Body of pancreas (tissue), 4 donors: Measurements from ENCODE around the gene P3H2. TPM values are rescaled to one million over a fixed set of nuclear protein-coding genes. Genes with fewer than 3 reads are reported as not detected.

Experiments used
- ATAC-seq: fragments of 150-250 bp; one replicate; pipeline ENCODE4 v1.9.1; 2016
- DNase-seq, 4 donors: peaks; one replicate each; pipeline ENCODE4 v3.0.0-alpha.2; 2019
- H3K27ac ChIP-seq, 4 donors: fragments of 200-600 bp; sonication (generic); 1 replicate in 3 of 4; 2 replicates in 1 of 4; pipeline versions ENCODE4 v1.5.1 to v1.6.1; 2016 to 2019; ENCODE audit warnings: mild to moderate bottlenecking in 1 of 4, mixed read lengths in 1 of 4, moderate library complexity in 1 of 4
- H3K27me3 ChIP-seq, 2 donors: fragments of 200-600 bp; sonication (generic); one replicate each; pipeline ENCODE4 v1.6.0; 2016; ENCODE audit warnings: mild to moderate bottlenecking in 1 of 2
- H3K36me3 ChIP-seq, 2 donors: fragments of 200-600 bp; sonication (generic); replicated peaks in 1 of 2; 2 replicates each; pipeline ENCODE4 v1.5.1; 2016; ENCODE audit warnings: low read depth in 2 of 2; ENCODE audit not compliant: insufficient read depth in 1 of 2
- H3K4me1 ChIP-seq: fragments of 200-600 bp; sonication (generic); one replicate; pipeline ENCODE4 v1.6.0; 2016
- H3K4me3 ChIP-seq, 2 donors: fragments of 200-600 bp; sonication (generic); 1 replicate in 1 of 2; 2 replicates in 1 of 2; pipeline ENCODE4 v1.5.1; 2016 to 2019
- H3K9me3 ChIP-seq, 3 donors: fragments of 200-600 bp; sonication (generic); 1 replicate in 2 of 3; 2 replicates in 1 of 3; pipeline ENCODE4 v1.5.1; 2016
- CTCF ChIP-seq, 7 experiments: fragments of 450-650 bp in 4 of 7; fragments of 200-600 bp in 3 of 7; sonication (generic) in 3 of 7; IDR thresholded peaks; one replicate each; pipeline ENCODE4 v1.5.1; 2016 to 2019; ENCODE audit warnings: antibody characterized with exemption in 7 of 7
- POLR2A ChIP-seq, 3 donors: fragments of 450-650 bp; IDR thresholded peaks; one replicate each; pipeline ENCODE4 v1.6.1; 2016; ENCODE audit warnings: antibody characterized with exemption in 3 of 3, mild to moderate bottlenecking in 2 of 3
- WGBS, 2 donors: methylation state at CpG; one replicate each; pipeline ENCODE4 v1.1.5; 2017; 5-methylcytosine and 5-hydroxymethylcytosine counted together
- intact Hi-C: fragments of 100-400 bp; cut with DNase I; formaldehyde crosslinking; loops from one replicate; pipeline ENCODE4 v1.15.1; 2023
- total RNA-seq, 2 donors: library from RNA; depleted of rRNA; stranded (reverse); fragments of >200 nt; gene quantifications; one replicate each; pipeline ENCODE4 v1.1.0, GENCODE V29; 2016

Gene P3H2
- total RNA-seq, 2 donors from 2014 or later = 3.0 to 35.5 TPM

- Histone ChIP-seq H3K36me3 (no peaks in the 10 kb centered on the region), H3K9me3 (no peaks in the 10 kb centered on the region), H3K27ac (no peak overlapping the region), H3K4me3 (no peak overlapping the region), H3K4me1 (no peaks in the 10 kb centered on the region), H3K27me3 (no peaks in the 10 kb centered on the region)
- no peak for DNase-seq
- intact Hi-C loops = no loop called here
- TF ChIP-seq POLR2A (IDR thresholded peaks at IDR 0.05) = no peak
- no peak for TF ChIP-seq CTCF (IDR thresholded peaks at IDR 0.05)
- ATAC-seq = no peak
Observed at GRCh38 chr3:190043741-190044140, 77.0 kb downstream of the P3H2 start.

- ATAC-seq = no peak
- Histone ChIP-seq H3K4me3 (no peak overlapping the region), H3K36me3 (no peaks in the 10 kb centered on the region), H3K4me1 (no peaks in the 10 kb centered on the region), H3K9me3 (no peaks in the 10 kb centered on the region), H3K27me3 (no peaks in the 10 kb centered on the region), H3K27ac (no peak overlapping the region)
- no peak for DNase-seq
- intact Hi-C loops = no loop called here
- 68 to 70% methylated on average over 2 of the region's 2 CpGs for WGBS, 2 donors
- no peak for TF ChIP-seq CTCF (IDR thresholded peaks at IDR 0.05)
- TF ChIP-seq POLR2A (IDR thresholded peaks at IDR 0.05) = no peak
Observed at GRCh38 chr3:190042558-190042957, 78.1 kb downstream of the P3H2 start.

- Histone ChIP-seq H3K4me3 (no peak overlapping the region), H3K9me3 (no peaks in the 10 kb centered on the region), H3K36me3 (no peaks in the 10 kb centered on the region), H3K27ac (no peak overlapping the region), H3K27me3 (no peaks in the 10 kb centered on the region), H3K4me1 (no peaks in the 10 kb centered on the region)
- no peak for TF ChIP-seq CTCF (IDR thresholded peaks at IDR 0.05)
- no peak for TF ChIP-seq POLR2A (IDR thresholded peaks at IDR 0.05)
- 51 to 56% methylated on average over 3 of the region's 3 CpGs for WGBS, 2 donors
- ATAC-seq (no peak), DNase-seq (no peak)
- intact Hi-C loops = no loop called here
Observed at GRCh38 chr3:190041333-190042041, 79.2 kb downstream of the P3H2 start.

- WGBS, 2 donors = 56 to 58% methylated on average over 5 of the region's 5 CpGs
- no peak for ATAC-seq
- intact Hi-C loops = no loop called here
- H3K4me1 ChIP-seq = no peaks in the 10 kb centered on the region
- TF ChIP-seq CTCF (IDR thresholded peaks at IDR 0.05) = no peak
- no peak for TF ChIP-seq POLR2A (IDR thresholded peaks at IDR 0.05)
- no peaks in the 10 kb centered on the region for H3K36me3 ChIP-seq
- H3K4me3 ChIP-seq = no peak overlapping the region
- H3K9me3 ChIP-seq = no peaks in the 10 kb centered on the region
- DNase-seq = no peak
- H3K27me3 ChIP-seq = no peaks in the 10 kb centered on the region
- no peak overlapping the region for H3K27ac ChIP-seq
Observed at GRCh38 chr3:190040145-190040544, 80.6 kb downstream of the P3H2 start.
